DMS 273 treated with DMSO at 0.1 percent for 48 hours (cell line): Measurements from ENCODE around the gene PHTF2.

Experiments
- DNase-seq: peaks from one replicate; lab custom pipeline; 2025; lab: John Stamatoyannopoulos, UW

PHTF2 gene

GRCh38 chr7:77877791-77878190, 79.2 kb downstream of the PHTF2 start:
- DNase-seq, result peak; percentile 87

- no peak for DNase-seq
These were observed 79.9 kb downstream of the PHTF2 start for GRCh38 chr7:77878500-77878899.

GRCh38 chr7:77879272-77879671, 80.7 kb downstream of the PHTF2 start:
- DNase-seq, result no peak

- no peak for DNase-seq
These were observed 83.3 kb downstream of the PHTF2 start for GRCh38 chr7:77881871-77882270.

GRCh38 chr7:77885155-77885554, 86.6 kb downstream of the PHTF2 start:
- no peak for DNase-seq

- no peak for DNase-seq
These were observed 89.0 kb downstream of the PHTF2 start for GRCh38 chr7:77887567-77887966.

GRCh38 chr7:77888998-77889397, 90.4 kb downstream of the PHTF2 start:
- DNase-seq, result no peak

- no peak for DNase-seq
These were observed 95.2 kb downstream of the PHTF2 start for GRCh38 chr7:77893813-77894212.

- no peak for DNase-seq
These were observed 96.1 kb downstream of the PHTF2 start for GRCh38 chr7:77894574-77895091.

GRCh38 chr7:77895905-77896304, 97.3 kb downstream of the PHTF2 start:
- DNase-seq, result no peak

- no peak for DNase-seq
These were observed 98.5 kb downstream of the PHTF2 start for GRCh38 chr7:77897004-77897547.

- DNase-seq, result no peak
These were observed 100.9 kb downstream of the PHTF2 start for GRCh38 chr7:77899516-77899915.

- no peak for DNase-seq
These were observed 105.0 kb downstream of the PHTF2 start for GRCh38 chr7:77903597-77903996.

- no peak for DNase-seq
These were observed 105.7 kb downstream of the PHTF2 start for GRCh38 chr7:77904252-77904651.

- DNase-seq, result peak; percentile 32
These were observed 108.7 kb downstream of the PHTF2 start for GRCh38 chr7:77907281-77907680.

GRCh38 chr7:77908664-77909063, 110.1 kb downstream of the PHTF2 start:
- no peak for DNase-seq

GRCh38 chr7:77910124-77910523, 111.6 kb downstream of the PHTF2 start:
- DNase-seq, result no peak

GRCh38 chr7:77912293-77912692, 113.7 kb downstream of the PHTF2 start:
- DNase-seq, result no peak

GRCh38 chr7:77913977-77914607, 115.5 kb downstream of the PHTF2 start:
- DNase-seq, result no peak

GRCh38 chr7:77917500-77918262, 119.1 kb downstream of the PHTF2 start:
- no peak for DNase-seq

- no peak for DNase-seq
These were observed 120.1 kb downstream of the PHTF2 start for GRCh38 chr7:77918676-77919075.

- DNase-seq, result no peak
These were observed 124.8 kb downstream of the PHTF2 start for GRCh38 chr7:77923419-77923818.

GRCh38 chr7:77930496-77930895, 131.9 kb downstream of the PHTF2 start:
- DNase-seq, result no peak
